Muscle of leg (tissue), 11 donors: Measurements from ENCODE around the gene FAM72B. TPM values are rescaled to one million over a fixed set of nuclear protein-coding genes. Genes with fewer than 3 reads are reported as not detected.
"Not testable (repeated sequence)": the region's sequence is repeated elsewhere in the genome, so short reads cannot be mapped to it uniquely, and the experiment has no call there.

Source experiments
- DNase-seq: peaks from one replicate; pipeline ENCODE4 v3.0.0; 2013
- H3K27ac ChIP-seq: one replicate; pipeline ENCODE4 v1.5.1; 2013; ENCODE audit warnings: mild to moderate bottlenecking, low read length, control low read depth
- H3K27me3 ChIP-seq: one replicate; pipeline ENCODE4 v1.6.1; 2013; ENCODE audit warnings: low read length; ENCODE audit not compliant: control insufficient read depth, insufficient read depth
- H3K36me3 ChIP-seq: one replicate; pipeline ENCODE4 v1.6.1; 2013; ENCODE audit warnings: low read length; ENCODE audit not compliant: control insufficient read depth, insufficient read depth
- H3K4me1 ChIP-seq: one replicate; pipeline ENCODE4 v1.6.1; 2013; ENCODE audit warnings: low read length; ENCODE audit not compliant: control insufficient read depth, insufficient read depth
- H3K4me3 ChIP-seq: one replicate; pipeline ENCODE4 v1.5.1; 2013; ENCODE audit warnings: low read length, control low read depth
- H3K9me3 ChIP-seq: replicated peaks from 2 replicates; pipeline ENCODE4 v1.6.1; 2013; ENCODE audit warnings: low read depth, low read length; ENCODE audit not compliant: control insufficient read depth
- WGBS: methylation state at CpG from one replicate; pipeline ENCODE4 v1.1.5; 2013; ENCODE audit warnings: missing lambda C conversion rate; ENCODE audit not compliant: insufficient coverage; 5-methylcytosine and 5-hydroxymethylcytosine counted together
- polyA plus RNA-seq, 8 donors: library from polyadenylated mRNA; unstranded; fragments of 120-200 nt; gene quantifications; one replicate each; pipeline versions ENCODE4 v1.2.1 to v1.2.3, GENCODE V29; 2013; ENCODE audit warnings: inconsistent platforms in 1 of 8, low replicate concordance in 1 of 8; ENCODE audit not compliant: insufficient read length in 8 of 8, insufficient read depth in 1 of 8
- total RNA-seq: library from RNA; stranded (reverse); fragments of 120-200 nt; gene quantifications from one replicate; pipeline ENCODE4 v1.2.4, GENCODE V29; 2013

Gene FAM72B
- total and polyA plus RNA-seq, 9 donors = 1.5 to 5.0 (median 3.3) TPM

DNA sequence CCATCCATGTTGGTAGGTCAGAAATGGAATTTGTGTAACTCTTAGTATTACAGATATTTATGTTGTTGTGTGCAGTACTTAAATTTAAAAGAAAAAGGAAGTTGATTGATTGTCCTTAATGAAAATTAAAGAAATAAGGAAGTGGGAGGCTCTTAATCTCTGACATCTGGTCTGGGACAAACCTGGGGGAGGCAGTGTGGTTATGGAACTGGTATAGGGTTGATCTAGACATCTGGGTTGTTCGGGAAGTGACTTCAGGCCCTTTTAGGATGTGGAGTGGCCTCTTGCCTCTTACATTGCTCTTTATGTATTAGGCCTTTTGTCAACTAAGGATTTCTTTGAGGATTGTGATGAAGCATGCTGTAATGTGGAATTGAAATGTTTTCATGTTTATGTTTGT lies 16.1 kb upstream of the FAM72B start:
- H3K27me3 ChIP-seq, H3K4me3 ChIP-seq, DNase-seq, H3K9me3 ChIP-seq, H3K27ac ChIP-seq, H3K4me1 ChIP-seq, H3K36me3 ChIP-seq: not testable (repeated sequence)
- no CpG with 5 or more reads among the region's 1 CpG for WGBS

DNA sequence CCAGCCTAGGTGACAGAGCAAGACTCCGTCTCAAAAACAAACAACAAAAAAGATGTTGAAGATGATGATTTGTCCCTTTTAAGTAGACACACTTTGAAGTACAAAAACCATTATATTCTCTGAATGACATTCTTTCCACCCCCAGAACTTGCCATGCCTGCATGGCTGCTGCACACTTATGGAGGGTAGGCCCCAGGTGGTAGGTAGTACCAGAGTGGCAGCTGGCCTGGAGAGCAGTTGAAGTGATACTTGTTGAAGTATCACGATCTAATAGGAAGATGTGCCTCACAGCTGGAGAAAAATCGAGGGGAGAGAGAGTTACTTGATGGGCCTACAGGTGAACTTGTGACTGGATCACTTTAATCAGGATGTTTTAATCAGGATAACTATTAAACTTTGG lies 15.6 kb upstream of the FAM72B start:
- H3K36me3 ChIP-seq, DNase-seq, H3K4me1 ChIP-seq, H3K27me3 ChIP-seq, H3K4me3 ChIP-seq, H3K9me3 ChIP-seq, H3K27ac ChIP-seq: not testable (repeated sequence)
- WGBS = no CpG with 5 or more reads among the region's 3 CpGs

GRCh38 chr1:121197095-121197882 lies 13.1 kb upstream of the FAM72B start:
- H3K27me3 ChIP-seq, H3K4me3 ChIP-seq, DNase-seq, H3K4me1 ChIP-seq, H3K9me3 ChIP-seq, H3K27ac ChIP-seq, H3K36me3 ChIP-seq: not testable (repeated sequence)
- no CpG with 5 or more reads among the region's 7 CpGs for WGBS

- not testable (repeated sequence) for H3K9me3 ChIP-seq, H3K27ac ChIP-seq
- WGBS = no CpG with 5 or more reads among the region's 2 CpGs
Observed at GRCh38 chr1:121192512-121192911, 8.4 kb upstream of the FAM72B start.

DNA sequence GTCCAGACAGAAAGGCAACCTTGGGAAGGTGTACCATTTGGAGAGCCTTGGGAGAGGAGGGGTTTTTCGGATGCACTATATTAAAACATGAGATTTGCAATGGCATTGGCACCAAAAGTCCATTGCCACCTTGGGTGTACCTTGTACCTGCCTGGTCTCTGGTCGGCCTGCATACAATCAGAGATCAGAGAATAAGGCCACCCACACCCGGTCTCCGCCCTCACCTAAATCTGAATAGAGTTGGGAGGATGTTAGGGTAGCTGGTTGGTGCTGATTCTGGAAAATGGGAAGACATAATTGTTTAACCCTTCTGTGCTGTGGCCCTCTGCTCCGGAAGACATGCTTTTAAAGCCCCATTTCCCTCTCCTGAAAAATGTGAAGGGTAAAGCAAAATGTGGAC lies 3.8 kb upstream of the FAM72B start:
- H3K4me1 ChIP-seq, H3K36me3 ChIP-seq, H3K9me3 ChIP-seq, H3K27me3 ChIP-seq, H3K27ac ChIP-seq: not testable (repeated sequence)
- peak; percentile 1 for DNase-seq
- no CpG with 5 or more reads among the region's 5 CpGs for WGBS
- peak overlapping the region; percentile 27 for H3K4me3 ChIP-seq

More at GRCh38 chr1:121192512-121192911, 8.4 kb upstream of the FAM72B start:
- not testable (repeated sequence) for H3K36me3 ChIP-seq, H3K4me1 ChIP-seq, H3K27me3 ChIP-seq, H3K4me3 ChIP-seq, DNase-seq

DNA sequence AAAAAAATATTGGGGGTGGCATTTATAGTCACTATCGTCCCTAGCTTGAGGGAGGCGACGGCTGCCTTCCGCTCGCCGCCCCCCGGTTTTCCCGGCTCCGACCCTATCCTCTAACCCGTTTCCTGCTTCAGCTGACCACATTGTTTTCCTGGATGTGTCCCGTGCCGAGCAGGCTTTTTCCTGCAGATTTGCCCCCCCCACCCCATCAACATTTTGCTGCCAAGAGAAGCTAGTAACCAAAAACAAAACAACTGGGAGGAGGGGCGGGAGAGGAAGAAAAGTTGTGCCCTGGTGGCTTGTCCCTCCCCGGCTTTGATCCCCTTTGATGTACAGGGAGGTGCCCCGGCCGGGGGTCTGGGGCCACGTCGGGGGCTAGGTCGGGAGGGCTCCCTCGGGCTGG lies 2.1 kb upstream of the FAM72B start:
- WGBS = no CpG with 5 or more reads among the region's 20 CpGs
- H3K9me3 ChIP-seq, H3K27me3 ChIP-seq, H3K4me1 ChIP-seq, H3K36me3 ChIP-seq, H3K27ac ChIP-seq, DNase-seq, H3K4me3 ChIP-seq: not testable (repeated sequence)

GRCh38 chr1:121185140-121185708 lies 1.1 kb upstream of the FAM72B start:
- not testable (repeated sequence) for DNase-seq, H3K9me3 ChIP-seq, H3K4me1 ChIP-seq, H3K27me3 ChIP-seq, H3K36me3 ChIP-seq, H3K4me3 ChIP-seq
- H3K27ac ChIP-seq = peak overlapping the region; percentile 59
- no CpG with 5 or more reads among the region's 48 CpGs for WGBS

DNA sequence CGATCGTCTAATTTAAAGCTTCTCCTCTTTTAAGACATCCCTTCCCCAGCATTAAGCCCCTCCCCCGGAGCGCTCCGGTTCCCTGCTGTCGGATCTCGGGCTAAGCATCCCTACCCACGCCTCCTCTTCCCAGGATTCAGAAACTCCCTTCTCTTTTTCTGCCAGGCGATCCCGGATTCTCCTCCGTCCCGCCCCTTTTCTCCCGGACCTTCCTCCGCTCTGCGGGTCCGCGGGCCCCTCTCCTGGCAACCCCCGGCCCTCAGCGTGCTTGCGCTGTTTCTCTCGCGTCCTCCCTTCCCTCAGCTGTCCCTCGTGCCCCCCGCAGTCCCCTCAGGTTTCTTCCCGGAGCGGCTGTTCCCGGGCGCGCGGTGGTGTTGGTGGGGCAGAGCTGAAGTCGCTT lies 273 bp downstream of the FAM72B start:
- peak; percentile 6 for DNase-seq
- not testable (repeated sequence) for H3K4me1 ChIP-seq, H3K9me3 ChIP-seq, H3K36me3 ChIP-seq, H3K27me3 ChIP-seq, H3K27ac ChIP-seq
- no CpG with 5 or more reads among the region's 31 CpGs for WGBS
- peak overlapping the region; percentile 37 for H3K4me3 ChIP-seq

DNA sequence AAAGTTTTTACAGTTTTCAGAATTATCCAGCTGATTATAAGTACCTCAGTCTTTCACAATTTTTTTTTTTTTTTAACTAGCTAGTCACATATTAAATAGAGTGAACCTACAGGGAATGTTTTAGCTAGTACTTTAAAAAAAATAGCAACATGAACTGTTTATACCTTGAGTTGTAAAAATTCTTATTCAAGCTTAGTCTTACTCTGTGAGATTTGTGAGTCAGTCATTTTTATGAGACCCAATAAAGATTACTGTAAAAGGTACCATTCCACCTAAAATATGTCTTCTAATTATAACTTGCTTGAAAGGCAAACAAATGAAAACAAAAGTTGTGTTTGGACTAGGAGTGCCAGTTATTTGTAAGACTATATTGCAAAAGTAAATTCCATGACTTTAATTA lies 5.9 kb downstream of the FAM72B start:
- not testable (repeated sequence) for H3K27me3 ChIP-seq, H3K27ac ChIP-seq, H3K9me3 ChIP-seq, H3K36me3 ChIP-seq, H3K4me3 ChIP-seq, H3K4me1 ChIP-seq, DNase-seq

DNA sequence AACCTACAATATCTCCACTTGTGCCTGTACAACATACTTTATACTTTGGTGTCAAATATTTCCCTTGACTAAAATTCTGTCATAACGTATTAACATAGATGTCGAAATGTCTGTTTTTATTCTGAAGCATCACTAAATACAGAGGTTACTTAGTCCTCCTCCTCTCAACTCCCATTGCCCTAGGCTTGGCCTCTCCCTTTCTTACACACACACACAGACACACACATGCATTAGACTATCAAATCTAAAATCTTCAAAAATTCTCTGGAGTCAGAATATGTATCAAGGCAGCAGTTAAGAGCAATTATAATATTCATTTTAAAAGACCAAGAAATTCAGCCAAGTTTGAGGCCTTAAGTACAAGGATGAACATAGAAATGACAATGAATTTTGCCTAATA lies 7.5 kb downstream of the FAM72B start:
- 100% methylated on average over 2 of the region's 2 CpGs for WGBS
- not testable (repeated sequence) for H3K27ac ChIP-seq, DNase-seq, H3K36me3 ChIP-seq, H3K9me3 ChIP-seq, H3K4me3 ChIP-seq, H3K27me3 ChIP-seq, H3K4me1 ChIP-seq
